CD4-positive, alpha-beta T cell treated with Interferon gamma for 1 hour (primary cell): ENCODE results near the gene PKP2.
A peak's percentile ranks its signal among the peaks of the same experiment; 100 is the strongest.

Source experiments
- DNase-seq: peaks from one replicate; pipeline ENCODE4 v3.0.0-alpha.2; 2020

Gene PKP2

GRCh38 chr12:32804301-32804700, 92.3 kb downstream of the PKP2 start:
- DNase-seq = no peak

GRCh38 chr12:32801269-32801980, 95.2 kb downstream of the PKP2 start:
- no peak for DNase-seq

DNA sequence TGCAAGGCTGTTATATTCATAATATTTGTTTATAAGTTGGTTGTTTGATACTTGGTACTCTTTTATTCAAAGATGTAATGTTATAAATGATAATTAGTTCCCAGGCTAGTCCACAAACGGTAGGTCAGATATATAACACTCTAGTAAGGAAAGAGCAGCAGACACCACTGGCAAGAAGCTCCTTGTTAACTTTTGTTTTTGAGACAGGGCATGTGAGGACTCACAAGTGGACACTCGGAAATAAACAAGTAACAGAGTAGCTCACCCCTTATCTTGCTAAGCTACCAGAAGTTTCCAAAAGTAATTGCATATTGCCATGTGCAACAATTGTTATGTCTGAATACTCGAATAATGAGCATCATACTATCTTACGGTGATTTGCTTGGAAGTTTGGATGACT, 102.3 kb downstream of the PKP2 start:
- no peak for DNase-seq

- DNase-seq = no peak
Measured at GRCh38 chr12:32789916-32790315, 106.7 kb downstream of the PKP2 start.

DNA sequence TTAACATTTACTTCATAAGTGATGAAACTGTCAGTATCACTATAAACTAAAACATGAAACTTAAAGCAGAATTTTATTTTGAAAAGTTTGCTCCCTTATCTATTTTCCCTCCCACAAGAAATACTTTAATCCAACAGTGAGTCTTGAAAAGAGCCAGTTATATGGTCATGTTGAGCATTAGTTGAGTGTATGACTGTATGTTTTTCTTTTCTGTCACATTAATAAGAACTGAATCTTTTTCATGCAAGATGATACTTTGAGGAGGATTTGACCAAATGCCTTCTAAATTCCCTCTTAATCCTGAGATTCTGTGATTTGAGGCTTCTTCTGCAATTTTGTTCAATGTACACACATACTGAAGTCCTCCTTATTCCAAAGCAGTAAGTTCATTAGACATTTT, 107.1 kb downstream of the PKP2 start:
- no peak for DNase-seq

DNA sequence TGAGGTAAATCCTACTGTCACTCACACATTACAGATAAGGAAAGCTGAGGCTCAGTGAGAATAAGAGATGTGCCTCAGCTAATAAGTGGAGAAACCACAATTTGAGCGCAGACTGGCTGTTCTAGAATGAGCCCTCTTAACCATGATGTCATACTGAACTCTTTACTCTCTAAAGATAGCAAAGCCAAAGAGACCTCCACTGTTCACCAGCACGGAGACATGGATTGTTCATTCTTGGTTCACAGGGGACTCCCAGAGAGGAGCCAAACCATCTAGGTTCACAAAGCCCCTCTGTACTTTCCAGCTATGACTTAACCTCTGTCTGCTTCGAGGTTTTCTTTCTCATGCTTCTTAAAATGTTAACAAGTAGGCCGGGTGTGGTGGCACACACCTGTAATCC, 108.2 kb downstream of the PKP2 start:
- DNase-seq = no peak

- DNase-seq = no peak
Measured at GRCh38 chr12:32785557-32785956, 111.0 kb downstream of the PKP2 start.

DNA sequence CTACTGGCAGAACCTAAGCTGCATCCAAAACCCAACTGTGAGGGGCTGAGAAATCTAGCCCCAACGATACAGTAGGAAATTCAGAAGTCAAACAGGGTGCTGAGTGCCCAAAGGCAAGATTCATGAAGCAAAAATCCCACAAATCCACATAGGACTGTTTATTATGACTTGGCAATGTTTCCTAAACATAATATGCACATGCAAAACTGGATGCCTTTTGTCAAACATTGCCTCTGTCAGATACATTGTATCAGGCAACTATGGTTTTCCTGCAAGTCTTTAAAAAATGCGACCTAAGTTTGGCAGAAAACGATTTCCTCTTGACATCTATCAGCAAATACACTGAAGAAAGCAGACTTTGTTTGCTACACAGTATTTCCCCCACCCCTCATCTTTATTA, 113.5 kb downstream of the PKP2 start:
- no peak for DNase-seq

GRCh38 chr12:32780071-32780470, 116.5 kb downstream of the PKP2 start:
- DNase-seq = no peak

- DNase-seq = no peak
Measured at GRCh38 chr12:32777691-32778175, 118.8 kb downstream of the PKP2 start.

- no peak for DNase-seq
Measured at GRCh38 chr12:32777159-32777558, 119.4 kb downstream of the PKP2 start.

DNA sequence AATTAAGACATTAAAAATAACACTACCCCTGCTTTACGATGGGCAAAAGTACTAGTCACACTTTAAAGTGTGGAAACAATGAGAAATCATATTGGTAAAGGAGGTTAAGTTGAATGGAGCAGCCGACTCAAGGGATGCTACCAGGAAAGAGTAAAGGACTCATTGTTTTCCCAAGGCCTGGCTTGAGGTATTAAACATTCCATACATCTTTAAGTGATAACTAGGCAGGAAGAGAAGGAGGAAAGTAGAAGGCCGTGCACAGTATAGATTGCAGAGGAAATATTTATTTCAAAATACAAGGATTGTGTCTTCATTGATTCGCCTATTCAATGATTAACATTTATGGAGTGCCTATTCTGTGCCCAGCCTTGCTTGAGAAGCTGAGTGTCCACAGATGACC, 120.3 kb downstream of the PKP2 start:
- no peak for DNase-seq

- no peak for DNase-seq
Measured at GRCh38 chr12:32773691-32774090, 122.9 kb downstream of the PKP2 start.

GRCh38 chr12:32770141-32770540, 126.4 kb downstream of the PKP2 start:
- DNase-seq = no peak

DNA sequence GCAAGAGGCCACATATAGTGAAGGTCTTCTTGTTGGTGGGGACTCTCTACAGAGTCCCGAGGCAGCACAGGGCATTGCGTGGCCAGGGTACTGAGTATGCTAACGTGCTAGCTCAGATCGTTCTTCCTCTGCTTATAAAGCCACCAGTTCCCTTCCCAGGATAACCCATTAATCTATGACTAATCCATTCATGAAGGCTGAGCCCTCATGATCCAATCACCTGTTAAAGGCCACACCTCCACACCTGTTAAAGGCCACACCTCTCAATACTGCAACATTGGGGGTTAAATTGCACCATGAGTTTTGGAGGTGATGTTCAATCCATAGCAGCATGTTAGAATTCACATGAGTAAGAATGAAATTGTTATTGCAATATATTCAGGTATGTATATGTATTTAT, 128.1 kb downstream of the PKP2 start:
- no peak for DNase-seq

GRCh38 chr12:32765906-32766305, 130.7 kb downstream of the PKP2 start:
- DNase-seq = no peak

DNA sequence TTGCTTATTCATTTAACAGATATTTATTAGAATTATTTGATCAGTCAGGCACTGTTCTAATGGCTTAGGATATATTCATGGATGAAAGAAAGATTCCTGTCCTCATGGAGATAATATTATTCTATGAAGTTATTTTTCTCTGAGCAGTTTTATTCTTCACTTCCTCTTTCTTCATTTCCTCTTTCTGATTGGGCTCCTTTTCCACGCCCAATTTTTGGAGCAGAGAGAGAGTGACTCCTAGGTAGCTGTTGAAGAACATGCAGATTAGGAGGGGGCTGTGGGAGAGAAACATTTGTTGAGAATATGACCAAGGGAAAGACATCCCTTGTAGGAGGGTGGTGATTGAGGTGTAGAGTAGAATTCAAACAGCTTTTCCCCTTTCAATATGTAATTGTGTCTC, 134.9 kb downstream of the PKP2 start:
- no peak for DNase-seq

GRCh38 chr12:32757157-32757556, 139.4 kb downstream of the PKP2 start:
- DNase-seq = no peak

DNA sequence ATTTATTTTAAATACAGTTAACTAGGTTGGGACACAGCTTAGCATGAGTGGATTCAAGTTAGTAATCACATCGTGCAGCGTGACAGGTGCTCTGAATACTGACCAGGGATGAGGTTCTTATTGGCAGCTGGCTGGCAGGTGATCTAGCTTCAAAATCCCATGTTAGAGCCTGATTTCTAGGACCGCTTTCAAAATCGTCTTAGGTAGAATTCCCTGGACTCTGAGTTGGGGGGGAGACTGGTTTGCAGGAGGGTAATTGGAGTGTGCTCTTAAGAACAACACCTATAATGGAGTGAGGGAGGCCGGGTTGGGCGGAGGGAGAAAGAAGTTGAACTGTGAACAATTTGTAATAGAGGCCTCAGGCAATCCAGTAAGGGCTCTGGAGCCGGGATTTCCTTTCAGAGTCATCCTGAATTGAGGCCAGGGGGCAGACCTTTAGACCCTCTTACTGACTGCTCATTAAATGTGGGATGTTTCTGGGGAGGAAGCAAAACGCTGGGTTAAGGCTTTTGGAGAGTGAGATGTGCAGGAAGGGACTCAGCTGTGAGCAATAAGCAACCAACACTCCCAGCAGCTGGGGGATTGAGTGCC, 140.0 kb downstream of the PKP2 start:
- DNase-seq = no peak

GRCh38 chr12:32755654-32756475, 140.7 kb downstream of the PKP2 start, which contains the start of gene YARS2:
TSS of gene YARS2 (minus strand) at chr12:32755897. CDS start at chr12:32755874, 23 bp downstream.
- peak; percentile 91 for DNase-seq

DNA sequence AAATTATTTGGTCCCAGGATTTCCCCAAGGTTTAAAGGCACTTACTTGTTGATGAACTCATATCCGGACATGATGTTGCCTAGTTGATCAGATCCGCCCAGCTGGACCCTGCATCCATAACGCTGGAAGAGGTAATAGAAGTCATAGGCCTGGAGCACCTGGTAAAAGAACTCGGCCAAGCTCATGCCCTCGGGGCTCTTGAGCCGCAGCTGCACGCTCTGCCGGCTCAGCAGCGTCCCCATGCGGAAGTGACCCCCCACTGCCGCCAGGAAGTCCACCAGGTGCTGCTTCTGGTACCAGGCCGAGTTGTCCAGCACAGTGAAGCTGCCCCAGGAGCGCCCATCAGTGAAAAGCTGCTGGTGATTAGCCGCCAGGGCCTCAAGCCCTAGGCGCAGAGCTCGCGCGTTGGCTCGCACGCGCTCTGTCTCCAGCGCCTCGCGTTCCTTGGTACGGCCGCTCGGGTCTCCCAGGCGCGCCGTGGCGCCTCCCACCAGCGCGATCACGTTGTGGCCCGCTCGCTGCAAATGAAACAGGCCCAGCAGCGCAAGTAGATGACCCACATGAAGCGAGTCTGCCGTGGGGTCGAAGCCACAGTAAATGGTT, 141.4 kb downstream of the PKP2 start:
- peak; percentile 67 for DNase-seq

DNA sequence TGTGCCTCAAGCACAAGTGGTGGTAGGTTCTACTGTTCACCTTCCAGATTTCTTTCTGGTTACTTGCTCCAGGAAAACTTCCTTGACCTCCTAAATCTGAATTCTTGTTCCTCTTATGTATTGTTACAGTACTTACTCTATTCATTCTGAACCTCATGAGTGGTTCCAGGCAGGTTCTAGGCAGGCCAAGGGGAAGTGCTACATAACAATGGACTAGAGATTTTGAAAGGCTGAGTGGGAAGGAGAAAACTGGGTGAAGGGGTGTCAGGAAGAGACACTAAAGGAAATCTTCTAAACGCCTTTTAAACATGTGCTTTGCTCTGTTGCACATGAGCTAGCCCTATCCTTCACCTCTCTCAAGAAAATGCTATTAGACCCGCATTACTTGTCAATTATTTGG, 142.5 kb downstream of the PKP2 start:
- no peak for DNase-seq

DNA sequence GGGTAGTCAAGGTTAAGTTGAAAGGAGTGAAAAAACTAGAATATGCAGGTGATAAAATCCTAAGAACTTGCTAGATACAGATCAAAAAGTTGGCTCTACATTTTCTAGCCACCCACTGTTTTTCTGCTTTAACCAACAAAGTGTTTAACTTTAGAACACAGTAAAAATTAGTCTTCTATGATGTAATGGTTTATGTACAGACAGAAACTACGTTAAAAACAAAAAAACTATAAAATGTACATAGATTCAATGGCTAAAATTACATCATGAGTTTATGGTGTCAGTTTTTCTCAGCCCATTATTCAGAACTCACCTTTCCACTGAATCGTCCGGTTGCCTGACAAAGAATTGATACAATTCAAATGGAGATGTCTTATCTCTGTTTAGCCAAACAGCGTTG, 143.0 kb downstream of the PKP2 start:
- DNase-seq = no peak
